H9 (cell line): ENCODE measurements around the gene WDR7. TPM values are rescaled to one million over a fixed set of nuclear protein-coding genes. Genes with fewer than 3 reads are reported as not detected.

Experiments used
- DNase-seq: peaks from one replicate; pipeline ENCODE4 v3.0.0-alpha.2; 2017
- H2AFZ ChIP-seq: one replicate; pipeline ENCODE4 v1.6.1; 2013; ENCODE audit warnings: mild to moderate bottlenecking, low read length, control low read depth, moderate library complexity
- H2AK5ac ChIP-seq: 2 replicates; pipeline ENCODE4 v1.6.1; 2013; ENCODE audit warnings: low read length, control low read depth, mixed read lengths; ENCODE audit not compliant: insufficient read length
- H2BK120ac ChIP-seq: one replicate; pipeline ENCODE4 v1.6.1; 2013; ENCODE audit warnings: low read depth, mild to moderate bottlenecking, low read length, control low read depth, inconsistent platforms; ENCODE audit not compliant: poor library complexity, severe bottlenecking
- H2BK12ac ChIP-seq: 2 replicates; pipeline ENCODE4 v1.6.1; 2013; ENCODE audit warnings: low read length, control low read depth, mixed read lengths, low read depth; ENCODE audit not compliant: insufficient read length
- H2BK15ac ChIP-seq: 2 replicates; pipeline ENCODE4 v1.6.1; 2013; ENCODE audit warnings: low read depth, low read length, control low read depth
- H2BK20ac ChIP-seq: one replicate; pipeline ENCODE4 v1.6.1; 2013; ENCODE audit warnings: low read depth, mild to moderate bottlenecking, low read length, control low read depth, inconsistent platforms; ENCODE audit not compliant: poor library complexity, severe bottlenecking
- H2BK5ac ChIP-seq: 2 replicates; pipeline ENCODE4 v1.6.1; 2013; ENCODE audit warnings: low read length, control low read depth, mixed read lengths; ENCODE audit not compliant: insufficient read length
- H3K14ac ChIP-seq: 2 replicates; pipeline ENCODE4 v1.6.1; 2013; ENCODE audit warnings: low read length, control low read depth; ENCODE audit not compliant: insufficient read depth
- H3K18ac ChIP-seq: 2 replicates; pipeline ENCODE4 v1.6.1; 2013; ENCODE audit warnings: low read depth, mild to moderate bottlenecking, mixed read lengths, low read length, control low read depth; ENCODE audit not compliant: insufficient read length
- H3K23ac ChIP-seq: 2 replicates; pipeline ENCODE4 v1.6.1; 2013; ENCODE audit warnings: low read length, control low read depth, mixed read lengths, low read depth; ENCODE audit not compliant: insufficient read length
- H3K23me2 ChIP-seq: 2 replicates; pipeline ENCODE4 v1.6.1; 2013; ENCODE audit warnings: low read depth, mild to moderate bottlenecking, mixed read lengths, low read length, control low read depth; ENCODE audit not compliant: insufficient read length, poor library complexity, severe bottlenecking
- H3K27ac ChIP-seq: 2 replicates; pipeline ENCODE4 v1.5.1; 2013; ENCODE audit warnings: low read length, control low read depth, mixed read lengths, low read depth; ENCODE audit not compliant: insufficient read length
- H3K27me3 ChIP-seq: 2 replicates; pipeline ENCODE4 v1.6.1; 2013; ENCODE audit warnings: low read length, control low read depth, inconsistent platforms; ENCODE audit not compliant: insufficient read depth
- H3K4ac ChIP-seq: 2 replicates; pipeline ENCODE4 v1.6.1; 2013; ENCODE audit warnings: low read depth, mild to moderate bottlenecking, control low read depth, inconsistent platforms, low read length, moderate library complexity
- H3K4me1 ChIP-seq: 2 replicates; pipeline ENCODE4 v1.6.1; 2013; ENCODE audit warnings: low read length, control low read depth, inconsistent platforms; ENCODE audit not compliant: insufficient read depth
- H3K4me2 ChIP-seq: 2 replicates; pipeline ENCODE4 v1.6.1; 2013; ENCODE audit warnings: low read length, control low read depth, mixed read lengths; ENCODE audit not compliant: insufficient read length, insufficient read depth
- H3K56ac ChIP-seq: 2 replicates; pipeline ENCODE4 v1.6.1; 2013; ENCODE audit warnings: low read depth, mild to moderate bottlenecking, mixed read lengths, low read length, control low read depth; ENCODE audit not compliant: insufficient read length
- H3K79me1 ChIP-seq: 2 replicates; pipeline ENCODE4 v1.6.1; 2013; ENCODE audit warnings: low read depth, mild to moderate bottlenecking, moderate library complexity, low read length, control low read depth, inconsistent platforms; ENCODE audit not compliant: insufficient read depth, poor library complexity, severe bottlenecking
- H3K79me2 ChIP-seq: 2 replicates; pipeline ENCODE4 v1.6.1; 2013; ENCODE audit warnings: low read length, control low read depth, inconsistent platforms; ENCODE audit not compliant: insufficient read depth
- H3K9ac ChIP-seq: 2 replicates; pipeline ENCODE4 v1.6.1; 2013; ENCODE audit warnings: low read length, control low read depth, mixed read lengths; ENCODE audit not compliant: insufficient read length; ENCODE audit errors: extremely low read depth
- H3K9me3 ChIP-seq: one replicate; pipeline ENCODE4 v1.6.1; 2013; ENCODE audit warnings: low read depth, low read length, inconsistent platforms; ENCODE audit not compliant: control insufficient read depth
- H3T11ph ChIP-seq: one replicate; pipeline ENCODE4 v1.6.1; 2013; ENCODE audit warnings: mild to moderate bottlenecking, low read length, control low read depth, inconsistent platforms
- H4K20me1 ChIP-seq: one replicate; pipeline ENCODE4 v1.6.1; 2013; ENCODE audit not compliant: control insufficient read depth, insufficient read length, insufficient read depth
- H4K5ac ChIP-seq: 2 replicates; pipeline ENCODE4 v1.6.1; 2013; ENCODE audit warnings: low read depth, mild to moderate bottlenecking, mixed read lengths, low read length, control low read depth; ENCODE audit not compliant: insufficient read length
- H4K8ac ChIP-seq: replicated peaks from 2 replicates; pipeline ENCODE4 v1.6.1; 2013; ENCODE audit warnings: low read length, control low read depth, mixed read lengths, low read depth; ENCODE audit not compliant: insufficient read length
- H4K91ac ChIP-seq: 2 replicates; pipeline ENCODE4 v1.6.1; 2013; ENCODE audit warnings: low read depth, mild to moderate bottlenecking, moderate library complexity, mixed read lengths, low read length, control low read depth; ENCODE audit not compliant: insufficient read length
- H3K27ac Mint-ChIP-seq, 3 experiments: 2 replicates in 2 of 3; 3 replicates in 1 of 3; pipeline ENCODE4 v1.8.0; 2020 to 2021; ENCODE audit warnings: mixed read lengths in 3 of 3, mild to moderate bottlenecking in 1 of 3, moderate library complexity in 1 of 3
- H3K27me3 Mint-ChIP-seq: 2 replicates; pipeline ENCODE4 v1.8.0; 2021; ENCODE audit warnings: low read depth, mild to moderate bottlenecking, moderate library complexity, mixed read lengths
- H3K36me3 Mint-ChIP-seq, 3 experiments: 2 replicates in 2 of 3; 3 replicates in 1 of 3; pipeline ENCODE4 v1.8.0; 2020 to 2021; ENCODE audit warnings: low read depth in 3 of 3, mixed read lengths in 3 of 3; ENCODE audit not compliant: insufficient read depth in 1 of 3
- H3K4me1 Mint-ChIP-seq, 2 experiments: 2 replicates each; pipeline ENCODE4 v1.8.0; 2020; ENCODE audit warnings: mixed read lengths in 2 of 2
- H3K4me3 Mint-ChIP-seq, 2 experiments: 2 replicates in 1 of 2; 3 replicates in 1 of 2; pipeline ENCODE4 v1.8.0; 2020 to 2021; ENCODE audit warnings: mild to moderate bottlenecking in 2 of 2, mixed read lengths in 2 of 2, moderate library complexity in 1 of 2
- H3K9me3 Mint-ChIP-seq, 2 experiments: 2 replicates in 1 of 2; 3 replicates in 1 of 2; pipeline ENCODE4 v1.8.0; 2020; ENCODE audit warnings: mild to moderate bottlenecking in 2 of 2, mixed read lengths in 2 of 2, moderate library complexity in 1 of 2
- CTCF ChIP-seq: fragments of 200-600 bp; sonication (generic); conservative IDR thresholded peaks from 3 replicates; pipeline ENCODE4 v1.8.0; 2021; ENCODE audit warnings: antibody characterized with exemption, mild to moderate bottlenecking
- WGBS: extraction: QIAGEN DNeasy Blood & Tissue Kit; methylation state at CpG from one replicate; pipeline ENCODE4 v1.1.7; 2013; ENCODE audit warnings: missing lambda C conversion rate, low lambda C conversion rate, mixed read lengths; ENCODE audit not compliant: insufficient read length; ENCODE audit errors: extremely low coverage; 5-methylcytosine and 5-hydroxymethylcytosine counted together
- total RNA-seq: library from RNA; stranded (reverse); gene quantifications from 2 replicates; pipeline ENCODE4 v1.2.1, GENCODE V29; 2021

The WDR7 gene
- total RNA-seq, 1 experiment from 2014 or later = 14.8 TPM

- H3T11ph ChIP-seq = no peak overlapping the region
- H3K9ac ChIP-seq = no peak overlapping the region
- H2BK5ac ChIP-seq = no peak overlapping the region
- Mint-ChIP-seq H3K36me3 (peaks cover 6 to 21% (median 15%) of the 10 kb centered on the region in 3 experiments; a peak in 6 of 7 replicates), H3K27me3 (peaks cover 2% of the 10 kb centered on the region), H3K4me1 (peaks cover 7 to 8% of the 10 kb centered on the region in 2 experiments), H3K4me3 (no peak overlapping the region), H3K9me3 (peaks cover 15 to 25% of the 10 kb centered on the region in 2 experiments), H3K27ac (no peak overlapping the region; a peak in 2 of 7 replicates)
- no peak overlapping the region for H2AK5ac ChIP-seq
- no peak overlapping the region for H3K18ac ChIP-seq
- no peak overlapping the region for H4K91ac ChIP-seq
- H2BK12ac ChIP-seq = no peak overlapping the region
- no peak overlapping the region for H2BK15ac ChIP-seq
- H3K4ac ChIP-seq = no peak overlapping the region
- TF ChIP-seq CTCF = no peak
- H3K4me2 ChIP-seq = no peak overlapping the region
- no peak overlapping the region for H3K14ac ChIP-seq
- H2BK20ac ChIP-seq = no peak overlapping the region
- no peak overlapping the region for H4K8ac ChIP-seq
- no peaks in the 10 kb centered on the region for H3K27me3 ChIP-seq
- no peaks in the 10 kb centered on the region for H3K79me2 ChIP-seq
- no peaks in the 10 kb centered on the region for H3K4me1 ChIP-seq
- no peak overlapping the region for H4K5ac ChIP-seq
- WGBS = no CpG with 5 or more reads among the region's 6 CpGs
- H3K23ac ChIP-seq = no peak overlapping the region
- H3K56ac ChIP-seq = no peak overlapping the region
- H3K27ac ChIP-seq = no peak overlapping the region
- no peak overlapping the region for H2AFZ ChIP-seq
- H3K79me1 ChIP-seq = no peaks in the 10 kb centered on the region
- H4K20me1 ChIP-seq = no peaks in the 10 kb centered on the region
- no peaks in the 10 kb centered on the region for H3K9me3 ChIP-seq
- no peaks in the 10 kb centered on the region for H3K23me2 ChIP-seq
- H2BK120ac ChIP-seq = no peak overlapping the region
- DNase-seq = no peak
Measured at GRCh38 chr18:57050310-57050949, 399.3 kb downstream of the WDR7 start.
